Measurements from ENCODE around the gene UST.

DNA sequence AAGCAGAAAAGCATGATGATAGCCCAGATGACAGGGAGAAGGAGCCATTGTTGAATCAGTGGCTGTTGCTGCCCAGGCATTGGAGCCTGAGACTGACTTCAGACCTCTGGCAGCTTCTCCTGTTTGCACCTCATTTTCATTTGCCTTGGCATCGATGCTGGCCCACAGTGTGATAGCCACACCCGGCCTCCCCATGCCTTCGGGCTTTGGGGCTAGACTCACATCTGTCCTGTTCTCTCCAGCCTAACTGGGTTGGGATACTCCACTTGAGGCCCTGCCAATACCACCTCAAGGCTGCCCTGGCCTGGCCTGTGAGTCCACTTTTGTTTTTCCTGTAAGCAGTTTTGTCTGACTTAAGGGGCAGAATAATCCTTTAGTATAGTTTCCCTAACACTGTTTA, 140.4 kb downstream of the UST start:
- TF ChIP-seq, protein P1, sequence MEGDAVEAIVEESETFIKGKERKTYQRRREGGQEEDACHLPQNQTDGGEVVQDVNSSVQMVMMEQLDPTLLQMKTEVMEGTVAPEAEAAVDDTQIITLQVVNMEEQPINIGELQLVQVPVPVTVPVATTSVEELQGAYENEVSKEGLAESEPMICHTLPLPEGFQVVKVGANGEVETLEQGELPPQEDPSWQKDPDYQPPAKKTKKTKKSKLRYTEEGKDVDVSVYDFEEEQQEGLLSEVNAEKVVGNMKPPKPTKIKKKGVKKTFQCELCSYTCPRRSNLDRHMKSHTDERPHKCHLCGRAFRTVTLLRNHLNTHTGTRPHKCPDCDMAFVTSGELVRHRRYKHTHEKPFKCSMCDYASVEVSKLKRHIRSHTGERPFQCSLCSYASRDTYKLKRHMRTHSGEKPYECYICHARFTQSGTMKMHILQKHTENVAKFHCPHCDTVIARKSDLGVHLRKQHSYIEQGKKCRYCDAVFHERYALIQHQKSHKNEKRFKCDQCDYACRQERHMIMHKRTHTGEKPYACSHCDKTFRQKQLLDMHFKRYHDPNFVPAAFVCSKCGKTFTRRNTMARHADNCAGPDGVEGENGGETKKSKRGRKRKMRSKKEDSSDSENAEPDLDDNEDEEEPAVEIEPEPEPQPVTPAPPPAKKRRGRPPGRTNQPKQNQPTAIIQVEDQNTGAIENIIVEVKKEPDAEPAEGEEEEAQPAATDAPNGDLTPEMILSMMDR (IDR thresholded peaks at IDR 0.05) = no peak
- TF ChIP-seq POLR2A (IDR thresholded peaks at IDR 0.05) = no peak
